ENCODE data around the gene TLCD4.
"Not testable (repeated sequence)": the region's sequence is repeated elsewhere in the genome, so short reads cannot be mapped to it uniquely, and the experiment has no call there.

TLCD4 gene

GRCh38 chr1:95096218-95096841, 20.8 kb upstream of the TLCD4 start:
- DNase-seq: no peak

DNA sequence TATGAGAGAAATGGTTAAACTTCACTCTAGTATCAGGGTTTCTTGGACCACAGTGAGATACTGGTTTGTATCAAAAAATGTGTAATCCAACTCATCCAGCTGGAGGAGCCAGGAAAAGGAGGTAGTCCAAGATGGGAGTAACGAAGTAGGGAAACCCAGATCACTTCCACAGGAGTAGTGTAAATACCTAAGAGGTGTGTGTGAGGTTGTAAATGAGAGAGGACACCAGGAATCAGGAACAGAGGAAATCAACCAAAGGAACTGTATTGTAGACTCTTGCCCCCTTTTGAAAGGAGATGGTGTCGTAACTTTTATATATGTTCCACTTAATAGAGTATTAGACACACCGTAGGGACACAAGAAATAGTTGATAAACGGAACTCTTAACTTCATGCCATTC, 19.7 kb upstream of the TLCD4 start:
- DNase-seq: no peak

DNA sequence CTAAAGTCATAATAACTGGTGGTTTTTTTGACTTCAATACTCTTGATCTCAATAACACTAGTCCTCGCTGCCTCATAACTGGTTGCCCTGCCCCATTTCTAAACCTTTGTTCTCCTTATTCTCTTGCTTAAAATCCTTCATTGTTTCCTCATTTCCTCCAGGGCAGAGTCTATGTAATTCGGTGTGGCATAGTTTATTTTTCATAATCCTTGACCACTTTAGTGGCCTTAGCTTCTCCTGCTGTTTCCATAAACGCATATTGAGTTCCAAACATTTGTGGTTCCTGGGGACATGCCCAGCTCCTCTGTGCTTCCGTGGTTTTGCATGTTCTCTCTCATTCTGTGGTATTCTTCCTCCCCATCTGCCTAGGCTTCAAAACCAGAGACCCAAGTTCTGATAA, 19.0 kb upstream of the TLCD4 start:
- DNase-seq: no peak

GRCh38 chr1:95108792-95109191, 8.4 kb upstream of the TLCD4 start:
- DNase-seq: no peak

GRCh38 chr1:95111014-95111413, 6.1 kb upstream of the TLCD4 start:
- no peak for DNase-seq

- no peak for DNase-seq
Observed at GRCh38 chr1:95113684-95114083, 3.5 kb upstream of the TLCD4 start.

DNA sequence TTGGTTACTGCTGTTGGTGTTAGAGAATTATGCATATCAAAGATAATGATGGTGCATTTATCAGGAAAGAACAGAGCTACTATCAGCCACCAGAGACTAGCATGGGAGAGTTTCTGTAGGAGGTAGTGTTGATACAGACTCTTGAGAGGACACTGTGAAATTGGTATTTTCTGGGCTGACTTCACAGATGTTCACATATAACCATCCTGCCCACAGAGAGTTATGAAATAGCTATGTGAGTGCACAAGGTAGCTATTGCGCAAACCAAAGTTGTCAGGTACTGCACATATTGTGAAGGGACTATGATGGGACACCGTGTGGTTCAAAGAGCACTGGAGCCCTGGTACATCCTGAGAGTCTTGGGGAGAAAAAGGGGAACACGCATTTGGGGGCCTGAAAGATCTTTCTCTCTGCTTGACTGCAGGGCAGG, 1.4 kb upstream of the TLCD4 start:
- DNase-seq: no peak

- peak; percentile 51 to 53 for DNase-seq
Observed at GRCh38 chr1:95116580-95117206, 462 bp upstream of the TLCD4 start.

DNA sequence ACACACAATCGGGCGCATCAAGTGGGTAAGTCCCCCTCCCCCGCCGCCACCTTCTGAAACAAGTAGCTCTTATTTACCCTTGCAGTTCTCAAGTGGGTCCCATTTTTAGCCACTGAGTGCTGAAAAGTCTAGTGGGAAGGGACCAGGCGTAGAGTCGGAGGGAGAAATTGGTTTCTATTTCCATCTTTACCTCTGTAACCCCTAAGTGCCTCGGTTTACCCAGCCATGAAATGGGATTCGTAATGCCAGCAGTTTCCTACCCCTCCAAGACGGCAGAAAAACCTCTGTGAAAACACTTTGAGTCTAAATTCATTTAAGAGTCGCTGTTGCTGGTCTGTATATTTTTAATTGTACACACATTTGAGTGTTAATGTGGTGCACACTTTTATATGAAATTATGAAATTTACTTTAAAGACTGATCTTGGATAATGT, 928 bp downstream of the TLCD4 start:
- DNase-seq: peak in 1 of 2 donors; percentile 31

DNA sequence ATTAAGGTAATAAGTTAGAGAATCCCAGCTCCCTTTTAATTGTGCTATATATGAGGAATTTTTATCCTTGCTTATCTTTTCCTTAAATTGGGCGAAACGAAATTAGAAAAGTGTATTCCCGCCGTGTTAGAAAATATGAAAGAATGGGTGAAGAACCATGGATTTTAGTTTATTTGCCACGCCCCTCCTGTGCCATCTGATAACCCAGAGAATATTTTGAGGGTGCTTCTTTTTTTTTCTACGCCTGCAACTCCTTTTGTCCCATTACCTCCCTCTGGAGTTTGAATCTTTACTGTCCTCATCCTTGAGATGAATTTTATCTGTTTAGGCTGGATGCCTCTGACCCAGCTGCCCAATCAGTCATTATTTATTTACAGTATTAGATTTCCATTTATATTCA, 1.6 kb downstream of the TLCD4 start:
- DNase-seq: no peak

DNA sequence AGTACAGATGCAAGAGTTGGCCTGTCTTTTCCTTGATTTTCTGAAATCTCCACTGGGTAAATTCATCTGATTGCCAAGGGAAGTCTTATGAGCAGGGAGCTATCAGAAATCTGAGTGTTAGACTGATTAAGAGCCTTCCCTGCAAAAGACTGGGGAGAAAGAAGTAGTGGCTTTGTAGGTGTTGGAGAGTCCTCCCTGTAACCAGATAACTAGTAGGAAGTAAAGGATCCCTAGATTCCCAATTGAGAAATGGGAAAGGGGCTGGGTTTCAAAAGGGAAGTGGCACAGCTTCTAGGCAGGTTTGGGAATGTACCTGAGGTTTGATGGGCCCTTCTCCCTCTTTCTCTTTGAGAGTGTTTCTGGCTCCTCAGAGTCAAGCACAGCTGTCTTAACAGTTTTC, 2.1 kb downstream of the TLCD4 start:
- DNase-seq: no peak

DNA sequence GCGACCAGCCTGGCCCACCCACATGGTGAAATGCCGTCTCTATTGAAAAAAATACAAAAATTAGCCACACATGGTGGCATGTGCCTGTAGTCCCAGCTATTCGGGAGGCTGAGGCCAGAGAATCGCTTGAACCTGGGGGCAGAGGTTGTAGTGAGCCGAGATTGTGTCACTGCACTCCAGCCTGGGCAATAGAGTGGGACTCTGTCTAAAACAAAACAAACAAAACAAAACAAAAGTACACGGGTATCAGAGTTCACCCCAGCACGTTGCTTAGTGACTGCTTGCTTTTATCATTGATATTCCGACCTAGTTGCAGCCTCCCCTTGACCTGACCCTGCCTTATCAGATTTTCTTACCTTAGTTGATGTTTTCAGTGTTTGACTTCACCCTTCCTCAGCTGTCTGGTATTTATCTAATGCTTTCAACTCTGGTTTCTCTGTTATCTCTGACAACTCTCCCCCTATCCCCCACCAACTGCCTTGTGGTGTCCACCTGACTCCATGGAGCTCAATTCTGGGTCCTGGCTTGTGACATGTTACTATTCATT, 5.1 kb downstream of the TLCD4 start:
- DNase-seq: no peak

DNA sequence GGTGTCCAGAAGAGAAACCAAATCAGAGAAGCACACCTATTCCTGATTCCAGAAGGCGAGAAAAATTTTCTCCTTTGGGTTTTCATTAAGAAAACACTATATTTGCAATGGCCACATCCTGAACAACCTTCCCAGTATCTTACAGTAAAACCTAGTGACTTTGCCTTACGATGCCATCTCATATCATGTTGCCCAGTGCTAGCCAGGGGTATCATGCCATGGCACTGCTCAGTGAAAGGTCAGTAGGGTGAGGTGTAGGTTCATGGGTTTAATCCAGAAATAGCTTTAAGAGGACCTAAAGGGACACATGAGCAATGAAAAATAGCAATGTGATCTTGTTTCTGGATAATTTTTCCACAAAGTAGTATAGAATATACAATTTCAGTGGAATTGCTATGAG, 7.2 kb downstream of the TLCD4 start:
- DNase-seq: no peak

DNA sequence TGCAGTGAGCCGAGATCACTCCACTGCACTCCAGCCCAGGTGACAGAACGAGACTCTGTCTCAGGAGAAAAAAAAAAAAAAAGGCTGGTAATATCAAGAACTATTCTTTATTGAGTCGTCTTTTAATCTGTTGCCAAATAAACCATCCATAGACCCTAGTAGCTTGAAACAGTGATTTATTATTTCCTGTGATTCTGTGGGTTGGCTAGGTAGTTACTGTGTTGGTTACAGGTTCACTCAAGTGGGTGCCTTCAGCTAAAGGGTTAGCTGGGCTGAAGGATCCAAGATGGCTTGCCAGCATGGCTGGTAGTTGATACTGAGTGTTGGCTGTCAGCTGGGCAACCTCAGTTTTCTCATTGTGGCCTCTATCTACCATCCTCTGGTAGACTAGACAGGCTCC, 9.2 kb downstream of the TLCD4 start:
- no peak for DNase-seq

DNA sequence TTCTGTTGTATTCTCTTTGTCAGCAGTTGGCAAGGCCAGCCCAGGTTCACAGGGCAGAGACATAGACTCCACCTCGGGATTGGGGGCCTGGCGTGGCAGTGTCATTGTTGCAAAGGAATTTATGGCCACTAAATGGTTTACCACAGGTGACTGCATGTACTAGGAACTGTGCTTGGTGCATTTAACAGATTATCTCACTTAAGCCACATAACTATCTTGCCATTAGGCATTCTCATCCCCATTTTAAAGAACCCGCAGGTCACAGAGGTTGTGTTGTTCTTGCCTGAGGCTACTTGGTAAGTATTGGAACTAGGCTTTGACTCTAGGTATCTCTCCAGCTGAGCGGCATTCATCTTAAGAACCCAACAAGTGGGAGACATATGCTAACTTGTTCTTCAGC, 9.7 kb downstream of the TLCD4 start:
- DNase-seq: no peak

- DNase-seq: no peak
Observed at GRCh38 chr1:95127380-95127779, 10.2 kb downstream of the TLCD4 start.

- DNase-seq: no peak
Observed at GRCh38 chr1:95132762-95133161, 15.6 kb downstream of the TLCD4 start.

- no peak for DNase-seq
Observed at GRCh38 chr1:95133687-95134086, 16.5 kb downstream of the TLCD4 start.

GRCh38 chr1:95138223-95138622, 21.1 kb downstream of the TLCD4 start:
- DNase-seq: no peak

- DNase-seq: no peak
Observed at GRCh38 chr1:95139039-95139438, 21.9 kb downstream of the TLCD4 start.

DNA sequence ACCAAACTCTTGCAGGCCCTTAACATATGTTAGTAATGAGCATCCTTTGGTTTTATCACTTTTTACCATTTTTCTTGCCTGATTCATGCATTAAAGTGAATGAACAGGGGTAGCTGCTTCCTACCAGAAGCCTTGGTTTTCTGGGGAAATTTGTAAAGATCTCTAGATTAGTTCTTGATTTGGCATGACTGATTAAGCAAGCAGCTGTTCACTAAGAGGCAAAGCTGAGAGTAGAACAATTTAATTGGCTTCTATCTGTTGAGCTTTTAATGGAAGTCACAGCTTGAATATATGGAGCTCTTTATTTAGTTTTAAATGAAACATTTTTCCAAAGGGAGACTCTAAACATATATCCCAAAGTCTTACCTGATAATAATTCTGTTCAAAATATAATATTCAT, 23.6 kb downstream of the TLCD4 start:
- no peak for DNase-seq

DNA sequence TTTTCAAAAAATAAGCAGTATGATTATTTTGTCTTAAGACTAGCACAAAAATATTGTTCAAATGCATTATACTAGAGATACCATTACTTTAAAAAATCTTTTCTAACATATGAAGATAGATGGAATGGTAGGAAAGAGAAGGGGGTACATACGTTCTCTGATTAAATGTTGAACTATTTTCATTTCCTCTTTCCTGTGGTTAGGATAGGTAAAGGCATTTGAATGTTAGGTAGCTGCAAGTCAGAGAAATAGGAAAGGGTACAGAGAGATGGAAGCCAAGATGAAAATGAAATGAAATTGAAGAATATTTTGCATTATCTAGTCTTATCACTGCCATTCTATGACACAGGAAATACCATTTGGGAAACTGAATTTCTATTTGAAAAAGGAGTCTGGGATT, 28.3 kb downstream of the TLCD4 start:
- DNase-seq: no peak

- DNase-seq: no peak
Observed at GRCh38 chr1:95146637-95147036, 29.5 kb downstream of the TLCD4 start.

GRCh38 chr1:95154096-95154495, 36.9 kb downstream of the TLCD4 start:
- DNase-seq: no peak

DNA sequence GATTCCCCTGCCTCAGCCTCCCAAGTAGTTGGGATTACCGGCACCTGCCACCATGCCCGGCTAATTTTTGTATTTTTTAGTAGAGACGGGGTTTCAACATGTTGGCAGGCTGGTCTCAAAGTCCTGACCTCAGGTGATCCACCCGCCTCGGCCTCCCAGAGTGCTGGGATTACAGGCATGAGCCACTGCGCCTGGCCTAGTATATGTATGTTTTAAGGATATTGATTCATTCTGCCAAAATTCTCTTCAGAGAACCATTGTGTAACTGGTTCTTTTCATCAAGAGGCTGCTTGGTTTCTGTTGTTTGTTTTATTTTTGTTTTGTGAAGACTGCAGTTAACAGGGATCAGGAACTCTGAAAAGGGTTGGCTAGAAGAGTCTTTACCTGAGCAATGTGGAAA, 48.4 kb downstream of the TLCD4 start:
- not testable (repeated sequence) for DNase-seq

Data from stimulated activated CD4-positive, alpha-beta T cell treated with anti-CD3 and anti-CD28 coated beads, Interleukin-2, amount 100 ng/mL, for 24 hours (primary cell).